HepG2 (cell line): Measurements from ENCODE around the gene FANCG. TPM values are rescaled to one million over a fixed set of nuclear protein-coding genes. Genes with fewer than 3 reads are reported as not detected.

ENCODE experiments used
- FOXA3 ChIP-seq: IDR thresholded peaks from 2 replicates; pipeline ENCODE4 v1.6.1; 2016; ENCODE audit warnings: missing genetic modification reagents, missing compliant biosample characterization
- HOXD1 ChIP-seq: sonication (generic); formaldehyde crosslinking; IDR thresholded peaks from 2 replicates; pipeline ENCODE4 v1.5.0; 2020; ENCODE audit warnings: missing genetic modification reagents
- KDM5A ChIP-seq: fragments of 200-600 bp; sonication (generic); IDR thresholded peaks from 2 replicates; pipeline ENCODE4 v1.7.0; 2018; ENCODE audit warnings: antibody characterized with exemption, mild to moderate bottlenecking, low read length, borderline replicate concordance
- KDM5B ChIP-seq: sonication (generic); formaldehyde crosslinking; IDR thresholded peaks from 2 replicates; pipeline ENCODE4 v1.4.0; 2020; ENCODE audit warnings: missing genetic modification reagents, mild to moderate bottlenecking, borderline replicate concordance
- MTA1 ChIP-seq: sonication (generic); formaldehyde crosslinking; IDR thresholded peaks from 2 replicates; pipeline ENCODE4 v1.4.0; 2020; ENCODE audit warnings: missing genetic modification reagents, mild to moderate bottlenecking, borderline replicate concordance
- NPAS2 ChIP-seq: sonication (generic); formaldehyde crosslinking; IDR thresholded peaks from 2 replicates; pipeline ENCODE4 v1.8.0; 2022; ENCODE audit warnings: mild to moderate bottlenecking, missing genetic modification reagents, borderline replicate concordance
- POLR2A ChIP-seq, 2 experiments: IDR thresholded peaks; 2 replicates each; pipeline ENCODE4 v1.6.1; 2011; ENCODE audit warnings: low read depth in 2 of 2, low read length in 2 of 2, mild to moderate bottlenecking in 1 of 2, moderate library complexity in 1 of 2; ENCODE audit not compliant: insufficient read depth in 1 of 2
- SIX1 ChIP-seq: sonication (generic); formaldehyde crosslinking; IDR thresholded peaks from 2 replicates; pipeline ENCODE4 v1.4.0; 2020; ENCODE audit warnings: missing genetic modification reagents, borderline replicate concordance
- SKI ChIP-seq: fragments of 450-650 bp; IDR thresholded peaks from one replicate; pipeline ENCODE4 v1.6.1; 2018; ENCODE audit warnings: mild to moderate bottlenecking; ENCODE audit not compliant: partially characterized antibody
- ZNF274 ChIP-seq: sonication (generic); formaldehyde crosslinking; IDR thresholded peaks from 2 replicates; pipeline ENCODE4 v1.5.1; 2020; ENCODE audit warnings: mild to moderate bottlenecking, missing genetic modification reagents
- ZNF292 ChIP-seq: sonication (generic); formaldehyde crosslinking; IDR thresholded peaks from 2 replicates; pipeline ENCODE4 v1.8.1; 2022; ENCODE audit warnings: mild to moderate bottlenecking, low read depth, missing genetic modification reagents, borderline replicate concordance
- ZNF451 ChIP-seq: sonication (generic); formaldehyde crosslinking; IDR thresholded peaks from 2 replicates; pipeline ENCODE4 v1.5.0; 2020; ENCODE audit warnings: mild to moderate bottlenecking, missing genetic modification reagents
- ZNF83 ChIP-seq: sonication (generic); formaldehyde crosslinking; IDR thresholded peaks from 2 replicates; pipeline ENCODE4 v1.4.0; 2020; ENCODE audit warnings: missing genetic modification reagents, mild to moderate bottlenecking, borderline replicate concordance
- polyA plus RNA-seq, 8 experiments: library from polyadenylated mRNA; depleted of rRNA in 3 of 8; stranded (reverse) in 7 of 8; unstranded in 1 of 8; fragments of >200 nt; fragmentation: Illumina TruSeq in 4 of 8; extraction: Trizol in 4 of 8; gene quantifications; 2 replicates each; pipeline versions ENCODE4 v1.2.1 to v1.2.3, GENCODE V29; 2011 to 2016; ENCODE audit warnings: low read depth in 4 of 8, missing spikeins in 1 of 8, mixed read lengths in 1 of 8; ENCODE audit not compliant: insufficient read depth in 1 of 8
- total RNA-seq, 5 experiments: library from RNA; depleted of rRNA; stranded (reverse); fragments of >200 nt; fragmentation: Illumina TruSeq; extraction: Trizol; gene quantifications; 2 replicates each; pipeline ENCODE4 v1.2.3, GENCODE V29; 2016; ENCODE audit warnings: low read depth in 1 of 5
- TF ChIP-seq, protein P1 (sequence below): sonication (generic); formaldehyde crosslinking; IDR thresholded peaks from 2 replicates; pipeline ENCODE4 v1.4.0; 2020; ENCODE audit warnings: mild to moderate bottlenecking, missing genetic modification reagents
- TF ChIP-seq, protein P2 (sequence below): sonication (generic); formaldehyde crosslinking; IDR thresholded peaks from 2 replicates; pipeline ENCODE4 v1.8.1; 2023; ENCODE audit warnings: mild to moderate bottlenecking, inconsistent platforms, moderate library complexity, missing genetic modification reagents, borderline replicate concordance
- TF ChIP-seq, protein P3 (sequence below): sonication (generic); formaldehyde crosslinking; IDR thresholded peaks from 2 replicates; pipeline ENCODE4 v1.4.0; 2020; ENCODE audit warnings: missing genetic modification reagents
- TF ChIP-seq, protein P4 (sequence below): sonication (generic); formaldehyde crosslinking; IDR thresholded peaks from 2 replicates; pipeline ENCODE4 v1.8.0; 2022; ENCODE audit warnings: missing genetic modification reagents, mild to moderate bottlenecking, borderline replicate concordance

The FANCG gene
- total and polyA plus RNA-seq, 2 of the 13 experiments (the other 11 are each of a cell fraction or from before 2014, with no cell fraction given), result 14.4 to 45.1 TPM

DNA sequence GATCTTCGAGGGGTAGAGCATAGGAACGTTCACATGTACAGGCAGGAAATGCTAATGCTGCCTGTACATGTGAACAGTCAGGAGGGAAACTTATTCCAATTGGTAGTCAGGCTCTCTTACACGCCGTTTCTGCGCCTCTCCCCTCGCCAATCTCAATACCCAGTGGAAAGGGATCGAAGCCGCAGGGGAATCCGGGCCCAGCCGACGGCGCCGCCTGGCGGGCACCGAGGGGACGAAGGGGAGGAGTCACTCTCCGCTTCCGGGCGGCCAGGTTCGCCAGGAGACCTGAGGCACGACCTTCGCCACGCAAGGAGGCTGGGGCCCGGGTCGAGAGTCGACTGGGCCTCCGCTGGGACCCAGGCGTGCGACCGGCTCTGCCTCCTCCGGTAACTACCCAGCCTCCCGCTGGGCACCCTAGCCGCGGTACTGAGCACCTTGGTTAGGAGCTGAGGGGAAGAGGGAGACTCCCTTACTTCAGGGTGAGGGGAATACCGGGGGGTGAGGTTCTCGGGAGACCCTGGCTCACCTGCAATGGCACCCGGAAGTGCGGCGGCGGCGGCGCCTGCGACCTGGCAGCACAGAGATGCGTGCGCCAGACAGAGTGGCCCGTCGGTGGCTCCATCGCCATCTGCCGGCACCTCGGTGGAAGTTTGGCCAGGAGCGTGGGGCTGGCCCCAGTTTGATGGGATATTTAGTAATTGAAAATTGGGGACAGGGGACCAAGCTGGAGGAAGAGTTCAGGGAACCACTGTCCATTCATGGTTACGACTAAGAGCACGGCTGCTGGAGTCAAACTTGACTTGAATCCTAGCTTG, 16.5 kb upstream of the FANCG start, which contains the start of gene PIGO (continued):
- TF ChIP-seq, protein P1, sequence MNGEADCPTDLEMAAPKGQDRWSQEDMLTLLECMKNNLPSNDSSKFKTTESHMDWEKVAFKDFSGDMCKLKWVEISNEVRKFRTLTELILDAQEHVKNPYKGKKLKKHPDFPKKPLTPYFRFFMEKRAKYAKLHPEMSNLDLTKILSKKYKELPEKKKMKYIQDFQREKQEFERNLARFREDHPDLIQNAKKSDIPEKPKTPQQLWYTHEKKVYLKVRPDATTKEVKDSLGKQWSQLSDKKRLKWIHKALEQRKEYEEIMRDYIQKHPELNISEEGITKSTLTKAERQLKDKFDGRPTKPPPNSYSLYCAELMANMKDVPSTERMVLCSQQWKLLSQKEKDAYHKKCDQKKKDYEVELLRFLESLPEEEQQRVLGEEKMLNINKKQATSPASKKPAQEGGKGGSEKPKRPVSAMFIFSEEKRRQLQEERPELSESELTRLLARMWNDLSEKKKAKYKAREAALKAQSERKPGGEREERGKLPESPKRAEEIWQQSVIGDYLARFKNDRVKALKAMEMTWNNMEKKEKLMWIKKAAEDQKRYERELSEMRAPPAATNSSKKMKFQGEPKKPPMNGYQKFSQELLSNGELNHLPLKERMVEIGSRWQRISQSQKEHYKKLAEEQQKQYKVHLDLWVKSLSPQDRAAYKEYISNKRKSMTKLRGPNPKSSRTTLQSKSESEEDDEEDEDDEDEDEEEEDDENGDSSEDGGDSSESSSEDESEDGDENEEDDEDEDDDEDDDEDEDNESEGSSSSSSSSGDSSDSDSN (CRISPR knock-in tag), result peak; percentile 89
- TF ChIP-seq, protein P2, sequence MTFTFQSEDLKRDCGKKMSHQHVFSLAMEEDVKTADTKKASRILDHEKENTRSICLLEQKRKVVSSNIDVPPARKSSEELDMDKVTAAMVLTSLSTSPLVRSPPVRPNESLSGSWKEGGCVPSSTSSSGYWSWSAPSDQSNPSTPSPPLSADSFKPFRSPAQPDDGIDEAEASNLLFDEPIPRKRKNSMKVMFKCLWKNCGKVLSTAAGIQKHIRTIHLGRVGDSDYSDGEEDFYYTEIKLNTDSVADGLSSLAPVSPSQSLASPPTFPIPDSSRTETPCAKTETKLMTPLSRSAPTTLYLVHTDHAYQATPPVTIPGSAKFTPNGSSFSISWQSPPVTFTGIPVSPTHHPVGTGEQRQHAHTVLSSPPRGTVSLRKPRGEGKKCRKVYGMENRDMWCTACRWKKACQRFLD, result peak; percentile 94; the same call in 1 of the 2 replicates
- TF ChIP-seq HOXD1 (CRISPR knock-in tag) (peak; percentile 71), SIX1 (CRISPR knock-in tag) (no peak), ZNF274 (CRISPR knock-in tag) (peak; percentile 70), NPAS2 (CRISPR knock-in tag) (no peak), ZNF451 (CRISPR knock-in tag) (peak; percentile 79), KDM5A (peak; percentile 90), ZNF292 (CRISPR knock-in tag) (no peak; the same call in 1 of the 2 replicates), FOXA3 (CRISPR knock-in tag) (peak; percentile 38), MTA1 (CRISPR knock-in tag) (peak; percentile 88), SKI (peak; percentile 83), ZNF83 (CRISPR knock-in tag) (no peak), POLR2A (IDR thresholded peaks at IDR 0.05; ENCODE audit: insufficient read depth in 1 of 2, low read depth in 2 of 2, low read length in 2 of 2) (peak; percentile 95 to 96), KDM5B (CRISPR knock-in tag) (peak; percentile 78; the same call in 1 of the 2 replicates)
- TF ChIP-seq, protein P3, sequence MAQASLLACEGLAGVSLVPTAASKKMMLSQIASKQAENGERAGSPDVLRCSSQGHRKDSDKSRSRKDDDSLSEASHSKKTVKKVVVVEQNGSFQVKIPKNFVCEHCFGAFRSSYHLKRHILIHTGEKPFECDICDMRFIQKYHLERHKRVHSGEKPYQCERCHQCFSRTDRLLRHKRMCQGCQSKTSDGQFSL (CRISPR knock-in tag), result 0 out of 2 replicates have a peak, but pooled peaks have one; percentile 65
- TF ChIP-seq, protein P4, sequence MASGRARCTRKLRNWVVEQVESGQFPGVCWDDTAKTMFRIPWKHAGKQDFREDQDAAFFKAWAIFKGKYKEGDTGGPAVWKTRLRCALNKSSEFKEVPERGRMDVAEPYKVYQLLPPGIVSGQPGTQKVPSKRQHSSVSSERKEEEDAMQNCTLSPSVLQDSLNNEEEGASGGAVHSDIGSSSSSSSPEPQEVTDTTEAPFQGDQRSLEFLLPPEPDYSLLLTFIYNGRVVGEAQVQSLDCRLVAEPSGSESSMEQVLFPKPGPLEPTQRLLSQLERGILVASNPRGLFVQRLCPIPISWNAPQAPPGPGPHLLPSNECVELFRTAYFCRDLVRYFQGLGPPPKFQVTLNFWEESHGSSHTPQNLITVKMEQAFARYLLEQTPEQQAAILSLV (CRISPR knock-in tag), result peak; percentile 38; the same call in 1 of the 2 replicates
